GM12872 (cell line): ENCODE results near the gene TIAM2.

Experiments used
- TF ChIP-seq, protein P1 (sequence below): IDR thresholded peaks from 3 replicates; pipeline ENCODE4 v1.5.1; 2011; ENCODE audit warnings: low read depth, mild to moderate bottlenecking, low read length, moderate library complexity; ENCODE audit not compliant: insufficient read depth

TIAM2 gene

DNA sequence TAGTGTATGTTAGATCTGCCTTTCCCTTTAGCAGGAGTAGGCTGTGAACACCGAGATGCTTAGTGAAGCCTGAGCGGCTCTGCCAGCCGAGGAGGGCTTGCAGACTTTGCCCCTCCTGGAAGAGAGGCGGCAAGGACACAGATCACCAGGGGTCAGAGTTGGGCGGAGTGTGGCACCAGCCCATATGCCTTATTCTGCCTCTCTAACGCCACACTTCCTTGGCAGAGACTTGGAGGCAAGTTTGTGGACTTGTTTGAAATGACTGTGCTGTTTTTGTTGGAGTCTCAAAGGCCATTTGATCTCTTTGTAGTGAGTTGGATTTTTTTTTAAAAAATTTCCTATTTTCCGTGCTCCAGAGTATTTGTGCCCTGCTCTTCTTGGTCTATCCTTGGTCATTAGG lies 224.2 kb downstream of the TIAM2 start:
- TF ChIP-seq, protein P1, sequence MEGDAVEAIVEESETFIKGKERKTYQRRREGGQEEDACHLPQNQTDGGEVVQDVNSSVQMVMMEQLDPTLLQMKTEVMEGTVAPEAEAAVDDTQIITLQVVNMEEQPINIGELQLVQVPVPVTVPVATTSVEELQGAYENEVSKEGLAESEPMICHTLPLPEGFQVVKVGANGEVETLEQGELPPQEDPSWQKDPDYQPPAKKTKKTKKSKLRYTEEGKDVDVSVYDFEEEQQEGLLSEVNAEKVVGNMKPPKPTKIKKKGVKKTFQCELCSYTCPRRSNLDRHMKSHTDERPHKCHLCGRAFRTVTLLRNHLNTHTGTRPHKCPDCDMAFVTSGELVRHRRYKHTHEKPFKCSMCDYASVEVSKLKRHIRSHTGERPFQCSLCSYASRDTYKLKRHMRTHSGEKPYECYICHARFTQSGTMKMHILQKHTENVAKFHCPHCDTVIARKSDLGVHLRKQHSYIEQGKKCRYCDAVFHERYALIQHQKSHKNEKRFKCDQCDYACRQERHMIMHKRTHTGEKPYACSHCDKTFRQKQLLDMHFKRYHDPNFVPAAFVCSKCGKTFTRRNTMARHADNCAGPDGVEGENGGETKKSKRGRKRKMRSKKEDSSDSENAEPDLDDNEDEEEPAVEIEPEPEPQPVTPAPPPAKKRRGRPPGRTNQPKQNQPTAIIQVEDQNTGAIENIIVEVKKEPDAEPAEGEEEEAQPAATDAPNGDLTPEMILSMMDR = no peak

DNA sequence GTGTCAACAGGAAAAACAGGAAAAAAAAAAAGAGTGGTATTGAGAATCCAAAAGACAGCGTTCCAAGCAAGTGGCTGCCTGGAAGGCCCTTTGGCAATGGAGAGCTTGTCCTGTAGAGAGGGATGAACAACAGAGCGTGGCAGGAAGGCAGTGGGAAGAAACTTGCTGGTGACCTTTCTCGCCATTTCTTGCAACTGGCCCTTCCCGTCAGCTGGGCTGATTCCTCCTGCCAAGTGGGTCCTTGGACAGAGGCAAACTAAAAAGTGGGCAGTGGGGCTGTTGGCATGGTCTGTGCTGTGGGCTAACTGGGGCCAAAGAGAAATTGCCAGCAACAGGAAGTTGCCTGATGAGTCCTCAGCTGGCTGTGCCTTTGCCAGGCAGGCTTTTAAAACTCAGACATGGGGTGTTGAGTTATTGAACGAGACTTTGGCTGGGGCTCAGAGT lies 224.8 kb downstream of the TIAM2 start:
- TF ChIP-seq, protein P1 = no peak

DNA sequence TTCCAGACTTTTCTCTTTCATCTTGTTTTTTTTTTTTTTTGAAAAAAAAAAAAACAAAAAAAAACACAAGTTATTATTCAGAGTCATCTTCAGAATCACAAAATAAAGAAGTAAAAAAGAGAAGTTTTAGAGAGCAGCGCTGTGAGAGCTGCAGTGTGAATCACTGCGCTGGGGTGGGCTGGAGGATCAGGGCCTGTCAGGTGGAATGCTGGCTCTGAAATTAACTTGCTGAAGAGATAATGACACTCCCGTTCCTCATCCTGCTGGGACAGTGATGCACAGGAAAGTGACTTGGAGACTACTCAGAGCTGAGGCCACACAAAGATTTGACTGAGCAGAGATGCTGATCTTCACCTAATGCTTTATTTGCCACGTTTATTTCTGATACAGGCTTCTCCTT lies 226.0 kb downstream of the TIAM2 start:
- TF ChIP-seq, protein P1 = no peak

DNA sequence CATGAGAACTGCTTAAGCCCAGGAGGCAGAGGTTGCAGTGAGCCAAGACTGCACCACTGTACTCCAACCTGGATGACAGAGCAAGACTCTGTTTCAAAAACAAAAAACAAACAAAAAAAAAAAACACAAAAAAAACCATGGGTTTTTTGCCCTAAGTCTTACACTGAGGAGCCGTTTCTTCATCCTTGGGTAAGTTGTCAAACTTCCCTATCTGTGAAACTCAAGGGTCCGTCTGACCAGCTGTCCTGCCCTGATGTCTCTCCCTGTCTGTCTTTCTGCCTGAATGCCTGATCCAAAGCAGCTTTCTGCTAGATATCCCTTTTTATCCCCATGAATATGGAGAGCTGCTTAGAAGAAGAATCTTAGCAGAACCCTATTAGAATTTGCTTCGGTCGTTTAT lies 227.4 kb downstream of the TIAM2 start:
- TF ChIP-seq, protein P1 = no peak

DNA sequence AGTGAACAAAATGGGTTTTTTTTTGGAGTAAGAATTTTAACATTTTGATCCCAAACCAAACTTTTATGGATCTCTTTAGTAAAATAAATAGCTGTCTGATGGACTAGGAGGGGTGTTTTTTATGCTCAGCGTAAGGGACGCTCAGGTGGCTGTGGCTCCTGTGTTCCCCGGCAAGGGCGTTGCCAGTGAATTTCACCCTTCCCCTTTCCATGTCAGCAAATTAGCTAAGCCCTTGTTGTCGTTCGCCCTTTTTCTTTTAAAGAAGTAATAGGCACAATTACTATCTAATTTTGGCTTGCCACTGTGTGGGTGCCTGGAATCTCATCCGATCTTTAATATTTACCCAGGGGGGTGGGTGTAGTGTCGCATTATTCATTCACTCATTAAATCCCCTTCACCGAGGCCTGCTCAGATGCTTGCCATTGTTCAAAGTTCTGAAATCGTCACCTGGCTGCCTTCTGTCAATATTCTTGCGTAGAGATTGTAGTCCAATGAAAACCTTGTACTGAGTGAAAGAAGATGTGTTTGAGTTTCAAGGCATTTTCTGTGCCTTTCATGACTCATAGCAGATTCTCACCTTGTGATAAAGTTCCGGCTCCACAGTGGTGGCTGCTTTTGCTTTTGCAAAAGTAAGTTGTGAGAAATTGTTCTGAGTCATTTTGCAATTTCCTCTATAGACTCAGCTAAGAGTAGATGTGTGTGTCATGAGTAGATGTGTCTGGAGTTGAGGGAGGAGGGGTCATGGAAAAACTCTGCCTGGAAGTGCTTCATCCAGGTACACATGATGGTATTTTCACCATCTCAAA lies 228.7 kb downstream of the TIAM2 start:
- TF ChIP-seq, protein P1 = no peak

DNA sequence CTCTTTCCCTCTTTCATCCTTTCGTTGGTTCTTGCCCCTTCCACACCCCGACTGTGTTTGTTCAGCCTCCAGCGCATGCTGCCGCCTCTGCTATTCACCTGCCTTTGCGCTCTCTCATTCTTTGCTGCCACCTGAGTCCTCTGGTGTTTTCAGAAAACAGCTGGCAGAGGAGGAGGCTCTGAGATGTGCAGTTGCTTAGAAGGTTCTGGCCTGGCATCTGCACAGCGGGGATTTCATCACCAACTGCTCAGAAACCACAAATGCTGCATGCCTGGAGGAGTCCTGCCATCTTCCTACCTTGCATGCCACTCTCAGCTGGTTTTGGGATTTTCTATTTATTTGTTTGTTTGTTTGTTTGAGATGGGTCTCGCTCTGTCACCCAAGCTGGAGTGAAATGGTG lies 229.5 kb downstream of the TIAM2 start:
- TF ChIP-seq, protein P1 = no peak

DNA sequence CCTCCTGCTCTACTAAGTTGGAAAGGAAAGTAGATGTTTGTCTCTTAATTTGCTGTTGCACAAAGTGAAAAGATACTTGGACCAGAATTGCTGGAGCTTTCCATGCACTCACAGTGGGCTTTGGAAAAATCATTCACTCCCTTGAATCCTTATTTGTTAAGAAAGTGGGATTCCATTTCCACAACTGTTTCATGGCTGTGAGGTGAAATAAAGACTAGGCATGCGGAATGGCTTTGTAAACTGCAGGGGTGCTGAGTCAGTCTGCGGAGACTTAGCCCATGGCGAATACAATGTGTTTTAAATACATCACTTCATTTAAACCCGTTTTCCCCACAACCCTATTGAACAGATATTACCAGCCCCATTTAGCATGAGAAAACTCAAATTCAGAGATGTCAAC lies 231.9 kb downstream of the TIAM2 start:
- TF ChIP-seq, protein P1 = no peak
